ENCODE results near the gene SLC41A3.
"Not testable (repeated sequence)": the region's sequence is repeated elsewhere in the genome, so short reads cannot be mapped to it uniquely, and the experiment has no call there.

The SLC41A3 gene

GRCh38 chr3:126107203-126107939, 23.4 kb upstream of the SLC41A3 start:
- in situ Hi-C loops (cut with MboI; ENCODE audit: low sequenced_read_pairs): no loop called here

GRCh38 chr3:126106336-126107202, 22.6 kb upstream of the SLC41A3 start:
- in situ Hi-C loops (cut with MboI; ENCODE audit: low sequenced_read_pairs): no loop called here

- in situ Hi-C loops (cut with MboI; ENCODE audit: low sequenced_read_pairs): no loop called here
Measured at GRCh38 chr3:126105691-126106187, 21.8 kb upstream of the SLC41A3 start.

GRCh38 chr3:126104742-126105605, 21.1 kb upstream of the SLC41A3 start:
- in situ Hi-C loops (cut with MboI; ENCODE audit: low sequenced_read_pairs): no loop called here

- in situ Hi-C loops (cut with MboI; ENCODE audit: low sequenced_read_pairs): no loop called here
Measured at GRCh38 chr3:126104028-126104635, 20.2 kb upstream of the SLC41A3 start.

- in situ Hi-C loops (cut with MboI; ENCODE audit: low sequenced_read_pairs): no loop called here
Measured at GRCh38 chr3:126103121-126104027, 19.4 kb upstream of the SLC41A3 start.

- in situ Hi-C loops (cut with MboI; ENCODE audit: low sequenced_read_pairs): no loop called here
Measured at GRCh38 chr3:126102530-126102951, 18.6 kb upstream of the SLC41A3 start.

GRCh38 chr3:126102011-126102410, 18.1 kb upstream of the SLC41A3 start:
- in situ Hi-C loops (cut with MboI; ENCODE audit: low sequenced_read_pairs): no loop called here

- in situ Hi-C loops (cut with MboI; ENCODE audit: low sequenced_read_pairs): no loop called here
Measured at GRCh38 chr3:126101521-126101982, 17.6 kb upstream of the SLC41A3 start.

GRCh38 chr3:126100634-126101301, 16.8 kb upstream of the SLC41A3 start:
- in situ Hi-C loops (cut with MboI; ENCODE audit: low sequenced_read_pairs): no loop called here

GRCh38 chr3:126100269-126100633, 16.3 kb upstream of the SLC41A3 start:
- in situ Hi-C loops (cut with MboI; ENCODE audit: low sequenced_read_pairs): no loop called here

GRCh38 chr3:126098391-126098858, 14.5 kb upstream of the SLC41A3 start:
- in situ Hi-C loops (cut with MboI; ENCODE audit: low sequenced_read_pairs): no loop called here

GRCh38 chr3:126097801-126098200, 13.9 kb upstream of the SLC41A3 start:
- in situ Hi-C loops (cut with MboI; ENCODE audit: low sequenced_read_pairs): no loop called here

GRCh38 chr3:126096274-126096673, 12.3 kb upstream of the SLC41A3 start:
- in situ Hi-C loops (cut with MboI; ENCODE audit: low sequenced_read_pairs): not testable (repeated sequence)

- in situ Hi-C loops (cut with MboI; ENCODE audit: low sequenced_read_pairs): not testable (repeated sequence)
Measured at GRCh38 chr3:126092128-126092527, 8.2 kb upstream of the SLC41A3 start.

- in situ Hi-C loops (cut with MboI; ENCODE audit: low sequenced_read_pairs): no loop called here
Measured at GRCh38 chr3:126087552-126088175, 3.7 kb upstream of the SLC41A3 start.

GRCh38 chr3:126085841-126086240, 1.9 kb upstream of the SLC41A3 start:
- in situ Hi-C loops (cut with MboI; ENCODE audit: low sequenced_read_pairs): no loop called here

GRCh38 chr3:126085276-126085675, 1.4 kb upstream of the SLC41A3 start:
- in situ Hi-C loops (cut with MboI; ENCODE audit: low sequenced_read_pairs): no loop called here

Measured in hTERT RPE-1 (cell line).